Measurements from ENCODE around the gene CILP2. TPM values are rescaled to one million over a fixed set of nuclear protein-coding genes. Genes with fewer than 3 reads are reported as not detected.

The CILP2 gene
- total and polyA plus RNA-seq, 2 of the 8 experiments (the other 6 are each of a cell fraction or from before 2014, with no cell fraction given), result 4.4 to 5.8 TPM

DNA sequence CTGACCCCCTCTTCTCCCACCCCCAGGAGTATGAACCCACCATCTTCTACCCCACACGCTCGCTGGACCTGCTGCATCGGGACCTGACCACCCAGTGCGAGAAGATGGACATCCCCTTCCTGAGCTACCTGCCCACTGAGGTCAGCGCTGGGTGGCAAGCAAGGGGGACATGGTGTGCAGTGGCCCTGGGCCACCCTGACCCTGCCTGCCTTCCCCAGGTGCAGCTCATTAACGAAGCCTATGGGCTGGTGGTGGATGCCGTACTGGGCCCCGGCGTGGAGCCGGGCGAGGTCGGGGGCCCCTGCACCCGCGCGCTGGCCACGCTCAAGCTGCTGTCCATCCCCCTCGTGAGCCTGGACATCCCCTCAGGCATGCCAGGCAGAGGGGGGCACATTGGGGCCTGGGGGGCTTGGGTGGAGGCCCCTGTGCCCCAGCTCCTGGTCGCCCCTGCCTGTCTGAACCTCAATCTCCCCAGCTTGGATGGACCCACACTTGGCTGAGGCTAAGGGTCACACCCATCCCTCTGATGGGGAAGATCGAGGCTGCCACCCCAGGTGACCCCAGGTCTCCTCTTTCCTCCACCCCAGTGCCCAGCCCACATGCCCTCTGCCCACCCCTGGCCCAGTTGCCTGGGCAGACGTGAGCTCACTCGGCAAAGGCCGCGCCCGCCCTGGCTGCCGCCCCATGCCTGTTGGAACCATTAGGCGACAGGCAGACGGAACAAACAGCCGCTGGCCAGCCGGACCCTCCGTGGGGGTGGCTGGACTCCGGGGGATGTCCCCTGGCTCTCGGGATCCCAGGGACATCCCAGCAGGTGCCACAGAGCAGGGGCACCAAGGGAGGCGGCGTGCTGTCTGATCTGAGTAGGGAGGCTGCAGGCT is 2.5 kb upstream of the CILP2 start:
- no peak overlapping the region for H2BK20ac ChIP-seq (ENCODE audit: low read length)
- H4K20me1 ChIP-seq (replicated peaks in 1 of 2; ENCODE audit: control insufficient read depth in 1 of 2, insufficient read depth in 2 of 2, low read length in 2 of 2), result peaks cover 3 to 12% of the 10 kb centered on the region in 2 experiments
- no peak overlapping the region for H3K9ac ChIP-seq (replicated peaks in 1 of 4; ENCODE audit: extremely low read depth in 1 of 4, low read depth in 3 of 4, low read length in 3 of 4)
- no peak overlapping the region for H3K4me3 ChIP-seq (ENCODE audit: extremely low read depth in 1 of 4, insufficient read depth in 2 of 4, low read depth in 3 of 4, low read length in 4 of 4)
- no peak overlapping the region for H2AK5ac ChIP-seq (ENCODE audit: low read depth, low read length)
- no peaks in the 10 kb centered on the region for H3K79me1 ChIP-seq (ENCODE audit: low read depth, low read length)
- TF ChIP-seq EZH2 (IDR thresholded peaks at IDR 0.05; ENCODE audit: low read depth, low read length, severe bottlenecking) (no peak), BCL11A (IDR thresholded peaks at IDR 0.05; ENCODE audit: low read depth in 2 of 2, low read length in 2 of 2) (no peak), CHD2 (IDR thresholded peaks at IDR 0.05; ENCODE audit: low read length) (no peak), HDAC2 (IDR thresholded peaks at IDR 0.05; ENCODE audit: borderline replicate concordance in 1 of 2, low read depth in 2 of 2, low read length in 2 of 2) (no peak), JUND (IDR thresholded peaks at IDR 0.05; ENCODE audit: low read length) (no peak)
- no peak overlapping the region for H4K5ac ChIP-seq (ENCODE audit: insufficient read length, low read depth, low read length)
- H4K8ac ChIP-seq (ENCODE audit: extremely low read depth, insufficient read depth, low read length), result peak overlapping the region; percentile 12; the same call in 1 of the 2 replicates
- no peak overlapping the region for H2BK15ac ChIP-seq (ENCODE audit: low read length)
- no peak overlapping the region for H3K27ac ChIP-seq (ENCODE audit: low read depth, low read length)
- H3K23ac ChIP-seq (ENCODE audit: insufficient read length), result no peak overlapping the region
- 93% methylated on average over 22 of the region's 34 CpGs; no CpG with 5 or more reads in 1 of the 2 experiments for WGBS, 2 experiments (ENCODE audit: extremely low coverage in 1 of 2, insufficient coverage in 1 of 2, insufficient read length in 1 of 2, insufficient replicate concordance in 2 of 2, low coverage in 1 of 2, low lambda C conversion rate in 2 of 2, missing lambda C conversion rate in 1 of 2)
- no peak overlapping the region for H2AFZ ChIP-seq (ENCODE audit: low read length)
- no peak overlapping the region for H2BK120ac ChIP-seq (replicated peaks; ENCODE audit: low read depth, low read length)
- POLR2A ChIA-PET (ENCODE audit: partially characterized antibody), result interaction anchor here (0.8 to 1.9 kb wide), 11 partner anchors 8 to 113 kb away, joined by 3 to 6 read pairs (median 4); partner anchors contain the start of genes GMIP, NDUFA13 and TSSK6
- no peak overlapping the region for H2BK5ac ChIP-seq (ENCODE audit: low read depth, low read length)
- peaks cover 0 to 6% (median 3%) of the 10 kb centered on the region in 4 experiments; a peak in 3 of 7 replicates for H3K4me1 ChIP-seq (replicated peaks in 1 of 4; ENCODE audit: control insufficient read depth in 3 of 4, insufficient read depth in 4 of 4, low read length in 3 of 4)
- peaks cover 0 to 4% of the 10 kb centered on the region in 2 experiments; a peak in 1 of 4 replicates for H3K9me3 ChIP-seq (ENCODE audit: insufficient read depth in 2 of 2, low read depth in 1 of 2, low read length in 1 of 2)
- no peak overlapping the region for H3K4me2 ChIP-seq (ENCODE audit: insufficient read depth in 1 of 2, low read depth in 2 of 2, low read length in 2 of 2)
- DNase-seq (ENCODE audit: low read depth in 1 of 2, low spot score in 2 of 2) (no peak), FAIRE-seq (no peak)
- H3K18ac ChIP-seq (ENCODE audit: extremely low read depth, low read length), result no peak overlapping the region
- no peaks in the 10 kb centered on the region for H3K79me2 ChIP-seq (ENCODE audit: control insufficient read depth in 1 of 2, insufficient read depth in 2 of 2, low read length in 2 of 2)
- H4K91ac ChIP-seq (replicated peaks; ENCODE audit: insufficient read length, low read length), result no peak overlapping the region
- CTCF ChIA-PET (ENCODE audit: partially characterized antibody), result interaction anchor here (0.6 to 8.2 kb wide), 8 partner anchors 10 to 171 kb away, joined by 3 to 104 read pairs (median 4); no protein-coding TSS in a partner anchor
- peaks cover 6 to 24% (median 20%) of the 10 kb centered on the region in 4 experiments for H3K27me3 ChIP-seq (replicated peaks in 1 of 4; ENCODE audit: control insufficient read depth in 3 of 4, extremely low read depth in 1 of 4, insufficient read depth in 3 of 4, low read length in 3 of 4)
- H3K56ac ChIP-seq (replicated peaks; ENCODE audit: insufficient read length, low read depth, low read length), result no peak overlapping the region
- H3K36me3 ChIP-seq (ENCODE audit: control insufficient read depth in 2 of 4, insufficient read depth in 4 of 4, low read length in 3 of 4), result no peaks in the 10 kb centered on the region
- 0 out of 2 replicates have a peak overlapping the region, but pooled peaks have one; percentile 17 for H2BK12ac ChIP-seq (ENCODE audit: low read depth, low read length)
- no peak overlapping the region for H3K4ac ChIP-seq (replicated peaks; ENCODE audit: insufficient read length, low read depth, low read length)
- peaks cover 6% of the 10 kb centered on the region; the same call in 1 of the 2 replicates for H3K23me2 ChIP-seq (ENCODE audit: low read depth, low read length)
- H3K14ac ChIP-seq (ENCODE audit: insufficient read length), result no peak overlapping the region

Measured in H1 (cell line).